K562 (cell line): ENCODE measurements around the gene CDH8. TPM values are rescaled to one million over a fixed set of nuclear protein-coding genes. Genes with fewer than 3 reads are reported as not detected.

ENCODE experiments used
- ATAC-seq: fragments of 200-7000 bp; cut with Tn5 transposase; 3 replicates; pipeline ENCODE4 v1.9.1; 2020; ENCODE audit warnings: moderate library complexity
- BruUV-seq: library from RNA; stranded (reverse); fragments of 400-500 nt; replicated peaks from 2 replicates; lab custom pipeline; 2021; lab: Mats Ljungman, UMichigan
- CTCF ChIA-PET: fragments of 300-600 bp; formaldehyde crosslinking; extraction: SDS; loops from one replicate; lab custom pipeline; 2021; ENCODE audit warnings: low intra/inter-chr PET ratio; lab: Yijun Ruan, JAX
- POLR2A ChIA-PET: fragments of 300-600, 350-650 bp; sonication (Branson Sonifier 250); formaldehyde crosslinking; extraction: SDS; loops from one replicate; lab custom pipeline; 2021; ENCODE audit warnings: antibody characterized with exemption, inconsistent platforms; lab: Yijun Ruan, JAX
- DNase-seq, 4 experiments: peaks; one replicate each; pipeline versions ENCODE4 v3.0.0 to v3.0.0-alpha.2; 2011 to 2018; ENCODE audit warnings: low spot score in 3 of 4, mixed read lengths in 3 of 4; ENCODE audit errors: extremely low read depth in 1 of 4
- FAIRE-seq: peaks from 2 replicates; lab custom pipeline; 2011; peaks lifted over from hg19 to GRCh38; lab: Jason Lieb, UNC
- H2AFZ ChIP-seq: 2 replicates; pipeline ENCODE4 v1.6.0; 2011; ENCODE audit warnings: low read depth, low read length, control low read depth, inconsistent platforms
- H3K27ac ChIP-seq: fragments of 200-600 bp; 3 replicates; pipeline ENCODE4 v1.8.0; 2011; ENCODE audit warnings: low read depth, mild to moderate bottlenecking, control low read depth, inconsistent platforms, low read length, moderate library complexity, mixed read lengths; ENCODE audit errors: extremely low read depth
- H3K27me3 ChIP-seq, 2 experiments: fragments of 300-600 bp in 1 of 2; 2 replicates in 1 of 2; 3 replicates in 1 of 2; pipeline versions ENCODE4 v1.6.0 to v1.8.0; 2011; ENCODE audit warnings: inconsistent platforms in 2 of 2, low read length in 2 of 2, mild to moderate bottlenecking in 1 of 2, mixed read lengths in 1 of 2, moderate library complexity in 1 of 2; ENCODE audit not compliant: control insufficient read depth in 2 of 2, insufficient read depth in 2 of 2
- H3K36me3 ChIP-seq: fragments of 300-600 bp; 3 replicates; pipeline ENCODE4 v1.8.0; 2011; ENCODE audit warnings: mild to moderate bottlenecking, low read length, inconsistent platforms; ENCODE audit not compliant: control insufficient read depth, insufficient read depth
- H3K4me1 ChIP-seq, 2 experiments: fragments of 200-600 bp in 1 of 2; replicated peaks in 1 of 2; 2 replicates in 1 of 2; 3 replicates in 1 of 2; pipeline versions ENCODE4 v1.5.1 to v1.8.0; 2011; ENCODE audit warnings: inconsistent platforms in 2 of 2, low read length in 2 of 2, mild to moderate bottlenecking in 1 of 2, mixed read lengths in 1 of 2, moderate library complexity in 1 of 2; ENCODE audit not compliant: control insufficient read depth in 2 of 2, insufficient read depth in 2 of 2
- H3K4me2 ChIP-seq: 2 replicates; pipeline ENCODE4 v1.6.1; 2011; ENCODE audit warnings: low read length, control low read depth, inconsistent platforms, mixed read lengths; ENCODE audit not compliant: insufficient read depth
- H3K4me3 ChIP-seq: fragments of 200-600 bp; sonication (generic), shearing (Covaris generic); 2 replicates; pipeline ENCODE4 v1.5.1; 2016; ENCODE audit warnings: control low read depth, inconsistent platforms
- H3K79me2 ChIP-seq: fragments of 200-600 bp; 3 replicates; pipeline ENCODE4 v1.8.0; 2011; ENCODE audit warnings: low read length, inconsistent platforms; ENCODE audit not compliant: control insufficient read depth, insufficient read depth
- H3K9ac ChIP-seq, 2 experiments: 2 replicates each; pipeline versions ENCODE4 v1.6.0 to v1.6.1; 2011; ENCODE audit warnings: low read depth in 2 of 2, low read length in 2 of 2, control low read depth in 1 of 2, inconsistent platforms in 1 of 2, mild to moderate bottlenecking in 1 of 2, mixed read lengths in 1 of 2; ENCODE audit not compliant: insufficient read depth in 1 of 2
- H3K9me1 ChIP-seq: one replicate; pipeline ENCODE4 v1.6.0; 2011; ENCODE audit warnings: inconsistent platforms, mild to moderate bottlenecking, low read length, moderate library complexity; ENCODE audit not compliant: control insufficient read depth, insufficient read depth
- H3K9me3 ChIP-seq: replicated peaks from 2 replicates; pipeline ENCODE4 v1.5.1; 2011; ENCODE audit warnings: low read depth, low read length, inconsistent platforms; ENCODE audit not compliant: control insufficient read depth, insufficient read depth
- H4K20me1 ChIP-seq: replicated peaks from 2 replicates; pipeline ENCODE4 v1.6.1; 2011; ENCODE audit warnings: low read length, inconsistent platforms, mixed read lengths; ENCODE audit not compliant: control insufficient read depth, insufficient read depth
- ASH1L ChIP-seq: fragments of 450-650 bp; IDR thresholded peaks from 2 replicates; pipeline ENCODE4 v1.6.1; 2018; ENCODE audit warnings: borderline replicate concordance, mild to moderate bottlenecking, low read depth; ENCODE audit not compliant: partially characterized antibody
- BACH1 ChIP-seq: fragments of 200-800 bp; sonication (Bioruptor generic); IDR thresholded peaks from 2 replicates; pipeline ENCODE4 v1.6.1; 2016; ENCODE audit warnings: missing genetic modification characterization, missing compliant biosample characterization
- HDAC3 ChIP-seq: fragments of 450-650 bp; IDR thresholded peaks from 2 replicates; pipeline ENCODE4 v1.6.1; 2018; ENCODE audit warnings: borderline replicate concordance, mild to moderate bottlenecking, moderate library complexity; ENCODE audit not compliant: partially characterized antibody
- HMGXB4 ChIP-seq: sonication (generic); formaldehyde crosslinking; IDR thresholded peaks from 2 replicates; pipeline ENCODE4 v1.8.1; 2023; ENCODE audit warnings: mild to moderate bottlenecking, missing genetic modification reagents
- L3MBTL2 ChIP-seq: fragments of 450-650 bp; IDR thresholded peaks from 2 replicates; pipeline ENCODE4 v1.6.1; 2016; ENCODE audit warnings: mild to moderate bottlenecking, moderate library complexity
- MCM5 ChIP-seq: fragments of 450-650 bp; IDR thresholded peaks from 2 replicates; pipeline ENCODE4 v1.6.1; 2016; ENCODE audit warnings: low read depth
- MEF2A ChIP-seq: IDR thresholded peaks from 2 replicates; pipeline ENCODE4 v1.6.1; 2011; ENCODE audit warnings: low read depth, mild to moderate bottlenecking, low read length, moderate library complexity; ENCODE audit not compliant: control insufficient read depth
- POLR2B ChIP-seq: fragments of 450-650 bp; IDR thresholded peaks from 2 replicates; pipeline ENCODE4 v1.6.1; 2018; ENCODE audit warnings: low read depth; ENCODE audit not compliant: partially characterized antibody
- ZBTB34 ChIP-seq: fragments of 250-450 bp; sonication (Bioruptor Pico); IDR thresholded peaks from 2 replicates; pipeline ENCODE4 v1.8.0; 2021; ENCODE audit warnings: mild to moderate bottlenecking, moderate library complexity
- ZFP1 ChIP-seq: fragments of 450-650 bp; formaldehyde crosslinking; IDR thresholded peaks from 2 replicates; pipeline ENCODE4 v1.4.0; 2020; ENCODE audit warnings: mild to moderate bottlenecking, mixed read lengths
- ZNF146 ChIP-seq: IDR thresholded peaks from one replicate; pipeline ENCODE4 v1.6.1; 2018; ENCODE audit warnings: missing compliant biosample characterization; ENCODE audit not compliant: unreplicated experiment
- ZNF175 ChIP-seq: fragments of 200-800 bp; sonication (Bioruptor generic); IDR thresholded peaks from 2 replicates; pipeline ENCODE4 v1.6.1; 2016; ENCODE audit warnings: low read depth, mild to moderate bottlenecking, missing genetic modification characterization, missing compliant biosample characterization
- ZNF347 ChIP-seq: fragments of 450-650 bp; formaldehyde crosslinking; IDR thresholded peaks from 2 replicates; pipeline ENCODE4 v1.4.0; 2020; ENCODE audit warnings: low read depth, mild to moderate bottlenecking, moderate library complexity
- ZSCAN29 ChIP-seq: fragments of 450-650 bp; IDR thresholded peaks from 2 replicates; pipeline ENCODE4 v1.6.1; 2017
- WGBS: fragments of 100-300 bp; shearing (Covaris generic); methylation state at CpG from one replicate; pipeline ENCODE4 v1.1.6; 2016; ENCODE audit warnings: low coverage, mixed read lengths; ENCODE audit not compliant: insufficient coverage; ENCODE audit errors: missing lambda C conversion rate; 5-methylcytosine and 5-hydroxymethylcytosine counted together
- in situ Hi-C: fragments of 300-500 bp; cut with MboI; formaldehyde crosslinking; loops from 4 replicates; pipeline ENCODE4 v1.15.0; 2018; ENCODE audit warnings: inconsistent platforms, mixed read lengths
- intact Hi-C: fragments of 100-400 bp; cut with micrococcal nuclease; formaldehyde crosslinking; loops from 2 replicates; pipeline ENCODE4 v1.14.2; 2022
- polyA plus RNA-seq, 8 experiments: library from polyadenylated mRNA; depleted of rRNA in 4 of 8; stranded (reverse) in 5 of 8; unstranded in 3 of 8; fragments of >200 nt; fragmentation: Nextera tagmentation in 2 of 8; fragmentation: Illumina TruSeq in 1 of 8; extraction: Ambion mirVana in 2 of 8; extraction: Trizol in 1 of 8; gene quantifications; 2 replicates each; pipeline versions ENCODE4 v1.2.1 to v1.2.3, GENCODE V29; 2011 to 2014; ENCODE audit warnings: inconsistent platforms in 1 of 8, missing spikeins in 1 of 8
- total RNA-seq, 7 experiments: library from RNA; depleted of rRNA in 6 of 7; stranded (reverse); fragments of >200 nt in 6 of 7; fragmentation: Illumina TruSeq in 2 of 7; extraction: Trizol in 2 of 7; gene quantifications; 2 replicates each; pipeline versions ENCODE4 v1.2.1 to v1.2.3, GENCODE V29; 2011 to 2021; ENCODE audit warnings: low replicate concordance in 1 of 7

CDH8 gene
- total and polyA plus RNA-seq, 9 of the 15 experiments (the other 6 are each of a cell fraction or from before 2014, with no cell fraction given): 0.22 to 1.4 (median 0.42) TPM; not detected in 4

DNA sequence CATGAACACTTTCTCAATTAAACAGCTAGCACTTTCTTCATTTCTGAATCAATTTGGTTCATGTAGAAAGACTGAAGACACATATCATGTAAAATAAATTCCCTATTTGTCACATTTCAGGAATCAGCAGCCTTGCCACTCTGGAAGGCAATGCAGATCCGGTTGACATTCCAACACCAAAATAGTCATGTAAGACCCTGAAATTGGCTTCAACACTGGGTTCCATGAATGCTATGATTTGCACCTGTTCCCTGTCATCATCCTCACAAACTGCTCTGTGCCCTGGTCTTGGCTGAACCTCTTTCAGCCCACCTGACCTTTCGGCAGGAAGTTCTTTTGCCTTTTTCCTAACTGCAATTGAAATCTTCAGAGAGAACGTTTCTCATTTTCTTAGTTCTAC is 156.9 kb downstream of the CDH8 start (continued):
- TF ChIP-seq ZFP1 (CRISPR knock-in tag): no peak
- TF ChIP-seq L3MBTL2: no peak
- no peak for TF ChIP-seq MCM5
- no peak for TF ChIP-seq ZNF347 (CRISPR knock-in tag)
- TF ChIP-seq BACH1 (tag): no peak

- WGBS: 0% methylated on average over 1 of the region's 1 CpG
- no peaks in the 10 kb centered on the region for H3K36me3 ChIP-seq
- ChIA-PET POLR2A (no interaction called here), CTCF (no interaction called here)
- no peak overlapping the region for H3K9ac ChIP-seq
- intact Hi-C loops (no loop called here), in situ Hi-C loops (no loop called here)
- no peak overlapping the region for H2AFZ ChIP-seq
- no peaks in the 10 kb centered on the region for H4K20me1 ChIP-seq
- BruUV-seq: no TSS peak
- no peaks in the 10 kb centered on the region for H3K4me1 ChIP-seq
- no peak for ATAC-seq
- DNase-seq: no peak
- no peaks in the 10 kb centered on the region for H3K9me3 ChIP-seq
- no peak for FAIRE-seq
- H3K27me3 ChIP-seq: no peaks in the 10 kb centered on the region
- H3K9me1 ChIP-seq: no peaks in the 10 kb centered on the region
- H3K4me2 ChIP-seq: no peak overlapping the region
- no peaks in the 10 kb centered on the region for H3K79me2 ChIP-seq
- H3K4me3 ChIP-seq: no peak overlapping the region
- no peak for TF ChIP-seq POLR2B
- no peak for TF ChIP-seq ZNF175 (CRISPR knock-in tag)
- no peak for TF ChIP-seq BACH1 (tag)
- no peak for TF ChIP-seq HDAC3
- TF ChIP-seq ZNF146 (CRISPR knock-in tag): no peak
- no peak for TF ChIP-seq MEF2A
- TF ChIP-seq ZBTB34 (CRISPR knock-in tag): no peak
- TF ChIP-seq HMGXB4 (CRISPR knock-in tag): no peak
- no peak for TF ChIP-seq ASH1L
- no peak for TF ChIP-seq ZSCAN29
- H3K27ac ChIP-seq: no peak overlapping the region
Observed at GRCh38 chr16:61877436-61877835, 158.8 kb downstream of the CDH8 start.
